Activated CD8-positive, alpha-beta memory T cell treated with anti-CD3 and anti-CD28 coated beads, Interleukin-2, amount 10 ng/mL, durations not matched to agents 7 days and 5 days (primary cell): ENCODE results near the gene TRIM65. TPM values are rescaled to one million over a fixed set of nuclear protein-coding genes. Genes with fewer than 3 reads are reported as not detected.

Source experiments
- ATAC-seq: fragments of 150-1000 bp; cut with Tn5 transposase; one replicate; pipeline ENCODE4 v1.10.0; 2021; ENCODE audit warnings: moderate library complexity
- CTCF ChIA-PET: fragments of 350-600 bp; sonication (Branson Sonifier 250); formaldehyde crosslinking; loops from one replicate; lab custom pipeline; 2021; ENCODE audit warnings: antibody characterized with exemption; lab: Charles Lee
- DNase-seq: peaks from one replicate; pipeline ENCODE4 v3.0.0-alpha.2; 2020
- H3K27ac Mint-ChIP-seq: one replicate; pipeline ENCODE4 v1.8.0; 2021; ENCODE audit warnings: mild to moderate bottlenecking, mixed read lengths
- H3K27me3 Mint-ChIP-seq: one replicate; pipeline ENCODE4 v1.8.0; 2021; ENCODE audit warnings: mixed read lengths
- H3K36me3 Mint-ChIP-seq: one replicate; pipeline ENCODE4 v1.8.0; 2021; ENCODE audit warnings: mild to moderate bottlenecking, mixed read lengths
- H3K4me1 Mint-ChIP-seq: one replicate; pipeline ENCODE4 v1.8.0; 2021; ENCODE audit warnings: mixed read lengths
- H3K4me3 Mint-ChIP-seq: one replicate; pipeline ENCODE4 v1.8.0; 2021; ENCODE audit warnings: mild to moderate bottlenecking, moderate library complexity, mixed read lengths
- H3K9me3 Mint-ChIP-seq: one replicate; pipeline ENCODE4 v1.8.0; 2022; ENCODE audit warnings: low read depth, mixed read lengths
- total RNA-seq, 2 experiments: library from RNA; stranded (reverse); gene quantifications; one replicate each; pipeline ENCODE4 v1.2.3, GENCODE V29; 2021

Gene TRIM65
- total RNA-seq, 2 experiments from 2014 or later: 33.3 to 33.6 TPM

GRCh38 chr17:75913537-75914210 is 16.9 kb upstream of the TRIM65 start:
- DNase-seq (no peak), ATAC-seq (no peak)
- H3K9me3 Mint-ChIP-seq: no peaks in the 10 kb centered on the region
- no peak overlapping the region for H3K4me3 Mint-ChIP-seq
- H3K36me3 Mint-ChIP-seq: peaks cover 1% of the 10 kb centered on the region
- no peak overlapping the region for H3K27ac Mint-ChIP-seq
- H3K27me3 Mint-ChIP-seq: no peaks in the 10 kb centered on the region
- CTCF ChIA-PET: no interaction called here
- H3K4me1 Mint-ChIP-seq: peaks cover 10% of the 10 kb centered on the region

GRCh38 chr17:75910699-75911098 is 13.9 kb upstream of the TRIM65 start:
- peaks cover 7% of the 10 kb centered on the region for H3K4me1 Mint-ChIP-seq

GRCh38 chr17:75909812-75910274 is 13.1 kb upstream of the TRIM65 start:
- ATAC-seq: no peak
- CTCF ChIA-PET: interaction anchor here (0.7 to 4.4 kb wide), 8 partner anchors 11 to 488 kb away, joined by 3 to 27 read pairs (median 5); partner anchors contain the start of gene CDK3
- no peaks in the 10 kb centered on the region for H3K36me3 Mint-ChIP-seq
- no peak for DNase-seq
- H3K4me1 Mint-ChIP-seq: peaks cover 10% of the 10 kb centered on the region
- no peak overlapping the region for H3K27ac Mint-ChIP-seq
- H3K27me3 Mint-ChIP-seq: no peaks in the 10 kb centered on the region
- H3K9me3 Mint-ChIP-seq: no peaks in the 10 kb centered on the region
- no peak overlapping the region for H3K4me3 Mint-ChIP-seq

More at GRCh38 chr17:75910699-75911098, 13.9 kb upstream of the TRIM65 start:
- no peak for ATAC-seq
- DNase-seq: no peak
- CTCF ChIA-PET: interaction anchor here (0.7 to 4.4 kb wide), 7 partner anchors 17 to 487 kb away, joined by 3 to 27 read pairs (median 4); partner anchors contain the start of gene CDK3
- H3K27ac Mint-ChIP-seq: no peak overlapping the region
- no peaks in the 10 kb centered on the region for H3K27me3 Mint-ChIP-seq
- no peaks in the 10 kb centered on the region for H3K9me3 Mint-ChIP-seq
- H3K36me3 Mint-ChIP-seq: no peaks in the 10 kb centered on the region
- H3K4me3 Mint-ChIP-seq: no peak overlapping the region

- Mint-ChIP-seq H3K4me3 (no peak overlapping the region), H3K27ac (no peak overlapping the region), H3K9me3 (no peaks in the 10 kb centered on the region), H3K27me3 (no peaks in the 10 kb centered on the region), H3K36me3 (no peaks in the 10 kb centered on the region), H3K4me1 (peaks cover 10% of the 10 kb centered on the region)
- CTCF ChIA-PET: interaction anchor here (0.7 to 4.4 kb wide), 9 partner anchors 11 to 488 kb away, joined by 3 to 27 read pairs (median 4); partner anchors contain the start of gene CDK3
- ATAC-seq (no peak), DNase-seq (no peak)
Observed at GRCh38 chr17:75909051-75909811, 12.5 kb upstream of the TRIM65 start.

- Mint-ChIP-seq H3K4me3 (no peak overlapping the region), H3K27ac (no peak overlapping the region), H3K27me3 (no peaks in the 10 kb centered on the region), H3K4me1 (peaks cover 17% of the 10 kb centered on the region), H3K9me3 (no peaks in the 10 kb centered on the region), H3K36me3 (no peaks in the 10 kb centered on the region)
- CTCF ChIA-PET: interaction anchor here (0.7 to 5.2 kb wide), 7 partner anchors 13 to 312 kb away, joined by 3 to 28 read pairs (median 6); partner anchors contain the start of genes CDK3 and TRIM65
- no peak for ATAC-seq
- DNase-seq: no peak
Observed at GRCh38 chr17:75908201-75908600, 11.4 kb upstream of the TRIM65 start.

GRCh38 chr17:75906143-75906884 is 9.6 kb upstream of the TRIM65 start:
- DNase-seq: no peak
- Mint-ChIP-seq H3K4me1 (peaks cover 20% of the 10 kb centered on the region), H3K27me3 (no peaks in the 10 kb centered on the region), H3K9me3 (no peaks in the 10 kb centered on the region), H3K27ac (no peak overlapping the region), H3K36me3 (peaks cover 6% of the 10 kb centered on the region), H3K4me3 (no peak overlapping the region)
- ATAC-seq: no peak
- CTCF ChIA-PET: interaction anchor here (0.6 to 5.8 kb wide), 14 partner anchors 10 to 1098 kb away, joined by 3 to 102 read pairs (median 6); partner anchors contain the start of genes CDK3 and TRIM65

- peak within 1 kb of the TSS; percentile 85 for H3K27ac Mint-ChIP-seq
- CTCF ChIA-PET: interaction anchor here (0.6 to 5.8 kb wide), 25 partner anchors 10 to 426 kb away, joined by 3 to 102 read pairs (median 4); partner anchors contain the start of genes ACOX1, CDK3, FBF1 and TEN1
- DNase-seq (peak; percentile 98), ATAC-seq (peak; percentile 98)
- peaks cover 6% of the 10 kb centered on the region for H3K36me3 Mint-ChIP-seq
- peak within 1 kb of the TSS; percentile 86 for H3K4me3 Mint-ChIP-seq
- H3K9me3 Mint-ChIP-seq: no peaks in the 10 kb centered on the region
- H3K27me3 Mint-ChIP-seq: no peaks in the 10 kb centered on the region
- H3K4me1 Mint-ChIP-seq: peaks cover 20% of the 10 kb centered on the region
Observed at GRCh38 chr17:75904749-75905521, 8.2 kb upstream of the TRIM65 start, which contains the start of gene MRPL38. MRPL38 (minus strand) TSS chr17:75904884; CDS start chr17:75904875, 9 bp downstream.

- DNase-seq (no peak), ATAC-seq (no peak)
- Mint-ChIP-seq H3K36me3 (peaks cover 8% of the 10 kb centered on the region), H3K9me3 (no peaks in the 10 kb centered on the region), H3K4me3 (no peak overlapping the region), H3K4me1 (peaks cover 24% of the 10 kb centered on the region), H3K27me3 (no peaks in the 10 kb centered on the region), H3K27ac (no peak overlapping the region)
- CTCF ChIA-PET: interaction anchor here (0.6 to 5.8 kb wide), 3 partner anchors 27 to 99 kb away, joined by 3 to 102 read pairs (median 6); partner anchors contain the start of genes CDK3 and WBP2
Observed at GRCh38 chr17:75902406-75902805, 5.7 kb upstream of the TRIM65 start.

GRCh38 chr17:75901727-75902126 is 5.0 kb upstream of the TRIM65 start:
- no peaks in the 10 kb centered on the region for H3K27me3 Mint-ChIP-seq

GRCh38 chr17:75900691-75901533 is 4.2 kb upstream of the TRIM65 start:
- no peak for DNase-seq
- no peak overlapping the region for H3K4me3 Mint-ChIP-seq
- CTCF ChIA-PET: interaction anchor here (0.6 to 5.8 kb wide), 2 partner anchors 100 to 248 kb away, joined by 3 to 102 read pairs; partner anchors contain the start of gene CDK3
- no peaks in the 10 kb centered on the region for H3K9me3 Mint-ChIP-seq
- H3K27me3 Mint-ChIP-seq: no peaks in the 10 kb centered on the region
- peaks cover 21% of the 10 kb centered on the region for H3K4me1 Mint-ChIP-seq
- H3K36me3 Mint-ChIP-seq: peaks cover 8% of the 10 kb centered on the region
- ATAC-seq: no peak
- no peak overlapping the region for H3K27ac Mint-ChIP-seq

More at GRCh38 chr17:75901727-75902126, 5.0 kb upstream of the TRIM65 start:
- Mint-ChIP-seq H3K36me3 (peaks cover 8% of the 10 kb centered on the region), H3K4me1 (peaks cover 26% of the 10 kb centered on the region), H3K4me3 (no peak overlapping the region), H3K27ac (no peak overlapping the region), H3K9me3 (no peaks in the 10 kb centered on the region)
- CTCF ChIA-PET: interaction anchor here (0.6 to 5.8 kb wide), 2 partner anchors 46 to 99 kb away, joined by 3 to 102 read pairs; partner anchors contain the start of genes CDK3 and WBP2
- DNase-seq (no peak), ATAC-seq (no peak)

GRCh38 chr17:75899767-75900468 is 3.2 kb upstream of the TRIM65 start:
- peaks cover 26% of the 10 kb centered on the region for H3K4me1 Mint-ChIP-seq
- no peaks in the 10 kb centered on the region for H3K9me3 Mint-ChIP-seq
- no peaks in the 10 kb centered on the region for H3K27me3 Mint-ChIP-seq
- no peak overlapping the region for H3K4me3 Mint-ChIP-seq
- ATAC-seq (no peak), DNase-seq (no peak)
- peaks cover 8% of the 10 kb centered on the region for H3K36me3 Mint-ChIP-seq
- no peak overlapping the region for H3K27ac Mint-ChIP-seq
- CTCF ChIA-PET: interaction anchor here (8.3 kb wide), 1 partner anchor 21 kb away, joined by 101 read pairs; the partner anchor contains the start of gene TRIM47
